Activated T-cell treated with anti-CD3 and anti-CD28 coated beads, Interleukin-2, amount 50 U/mL, for 4 hours (primary cell): ENCODE measurements around the gene PDIA5. TPM values are rescaled to one million over a fixed set of nuclear protein-coding genes. Genes with fewer than 3 reads are reported as not detected.

ENCODE experiments used
- ATAC-seq, 2 donors: fragments of 200-7000 bp; cut with Tn5 transposase; one replicate each; pipeline ENCODE4 v1.10.0; 2021
- DNase-seq: peaks from one replicate; pipeline ENCODE4 v3.0.0-alpha.2; 2020
- H3K27me3 Mint-ChIP-seq: one replicate; pipeline ENCODE4 v1.8.0; 2021; ENCODE audit warnings: low read depth, mixed read lengths
- H3K36me3 Mint-ChIP-seq: one replicate; pipeline ENCODE4 v1.8.0; 2022; ENCODE audit warnings: mixed read lengths; ENCODE audit not compliant: insufficient read depth
- H3K4me1 Mint-ChIP-seq: one replicate; pipeline ENCODE4 v1.8.0; 2021; ENCODE audit warnings: low read depth, mixed read lengths
- H3K4me3 Mint-ChIP-seq: one replicate; pipeline ENCODE4 v1.8.0; 2021; ENCODE audit warnings: mild to moderate bottlenecking, moderate library complexity, mixed read lengths
- H3K9me3 Mint-ChIP-seq: one replicate; pipeline ENCODE4 v1.8.0; 2021; ENCODE audit warnings: mixed read lengths
- total RNA-seq, 3 donors: library from RNA; stranded (reverse); gene quantifications; one replicate each; pipeline ENCODE4 v1.2.1, GENCODE V29; 2021

PDIA5 gene
- 10 to 100 TPM; 29.6 to 35.3 (median 33.1) TPM for total RNA-seq

- Mint-ChIP-seq H3K36me3 (no peaks in the 10 kb centered on the region), H3K4me1 (peaks cover 31% of the 10 kb centered on the region), H3K27me3 (no peaks in the 10 kb centered on the region), H3K4me3 (peak within 1 kb of the TSS; percentile 90), H3K9me3 (no peaks in the 10 kb centered on the region)
- DNase-seq (peak; percentile 63), ATAC-seq (peak; percentile 87 to 89)
These were observed at the start of gene PDIA5 for GRCh38 chr3:123066896-123067688. Gene PDIA5, plus strand, starts transcription at chr3:123067025. Its CDS starts 140 bp downstream, at chr3:123067165.

GRCh38 chr3:123018683-123019082 is 48.1 kb upstream of the PDIA5 start:
- H3K4me3 Mint-ChIP-seq = no peak overlapping the region
- ATAC-seq = no peak
- no peaks in the 10 kb centered on the region for H3K36me3 Mint-ChIP-seq
- no peak for DNase-seq
- no peaks in the 10 kb centered on the region for H3K9me3 Mint-ChIP-seq
- H3K27me3 Mint-ChIP-seq = peaks cover 28% of the 10 kb centered on the region
- no peaks in the 10 kb centered on the region for H3K4me1 Mint-ChIP-seq

- no peaks in the 10 kb centered on the region for H3K4me1 Mint-ChIP-seq
- ATAC-seq (no peak), DNase-seq (no peak)
- no peaks in the 10 kb centered on the region for H3K9me3 Mint-ChIP-seq
- peaks cover 32% of the 10 kb centered on the region for H3K27me3 Mint-ChIP-seq
- H3K36me3 Mint-ChIP-seq = no peaks in the 10 kb centered on the region
- H3K4me3 Mint-ChIP-seq = no peak overlapping the region
These were observed 47.7 kb upstream of the PDIA5 start for GRCh38 chr3:123019161-123019560.

GRCh38 chr3:123019591-123019990 is 47.2 kb upstream of the PDIA5 start:
- ATAC-seq (no peak), DNase-seq (no peak)
- peaks cover 32% of the 10 kb centered on the region for H3K27me3 Mint-ChIP-seq
- no peak overlapping the region for H3K4me3 Mint-ChIP-seq
- H3K4me1 Mint-ChIP-seq = no peaks in the 10 kb centered on the region
- no peaks in the 10 kb centered on the region for H3K9me3 Mint-ChIP-seq
- no peaks in the 10 kb centered on the region for H3K36me3 Mint-ChIP-seq

- Mint-ChIP-seq H3K4me1 (no peaks in the 10 kb centered on the region), H3K4me3 (no peak overlapping the region), H3K36me3 (no peaks in the 10 kb centered on the region), H3K9me3 (no peaks in the 10 kb centered on the region), H3K27me3 (peaks cover 40% of the 10 kb centered on the region)
- no peak for DNase-seq
- ATAC-seq = no peak
These were observed 46.1 kb upstream of the PDIA5 start for GRCh38 chr3:123020709-123021108.

- Mint-ChIP-seq H3K9me3 (no peaks in the 10 kb centered on the region), H3K36me3 (no peaks in the 10 kb centered on the region), H3K4me1 (peaks cover 4% of the 10 kb centered on the region), H3K27me3 (peaks cover 45% of the 10 kb centered on the region), H3K4me3 (no peak overlapping the region)
- ATAC-seq (no peak), DNase-seq (no peak)
These were observed 45.4 kb upstream of the PDIA5 start for GRCh38 chr3:123021388-123021787.

GRCh38 chr3:123021996-123022510 is 44.8 kb upstream of the PDIA5 start:
- Mint-ChIP-seq H3K4me3 (no peak overlapping the region), H3K9me3 (no peaks in the 10 kb centered on the region), H3K27me3 (peaks cover 50% of the 10 kb centered on the region), H3K4me1 (peaks cover 10% of the 10 kb centered on the region), H3K36me3 (no peaks in the 10 kb centered on the region)
- ATAC-seq (no peak), DNase-seq (no peak)

GRCh38 chr3:123024056-123024455 is 42.8 kb upstream of the PDIA5 start:
- no peaks in the 10 kb centered on the region for H3K9me3 Mint-ChIP-seq
- H3K27me3 Mint-ChIP-seq = peaks cover 58% of the 10 kb centered on the region
- DNase-seq (no peak), ATAC-seq (no peak)
- H3K4me1 Mint-ChIP-seq = peaks cover 18% of the 10 kb centered on the region
- no peaks in the 10 kb centered on the region for H3K36me3 Mint-ChIP-seq
- H3K4me3 Mint-ChIP-seq = no peak overlapping the region

- H3K27me3 Mint-ChIP-seq = peaks cover 65% of the 10 kb centered on the region
- ATAC-seq (no peak), DNase-seq (no peak)
- peak overlapping the region; percentile 62 for H3K4me3 Mint-ChIP-seq
- no peaks in the 10 kb centered on the region for H3K9me3 Mint-ChIP-seq
- H3K36me3 Mint-ChIP-seq = no peaks in the 10 kb centered on the region
- H3K4me1 Mint-ChIP-seq = peaks cover 18% of the 10 kb centered on the region
These were observed 40.9 kb upstream of the PDIA5 start for GRCh38 chr3:123025642-123026521.

GRCh38 chr3:123026565-123027291 is 40.1 kb upstream of the PDIA5 start:
- peaks cover 18% of the 10 kb centered on the region for H3K4me1 Mint-ChIP-seq
- no peaks in the 10 kb centered on the region for H3K36me3 Mint-ChIP-seq
- ATAC-seq = peak; percentile 33 to 42
- H3K9me3 Mint-ChIP-seq = no peaks in the 10 kb centered on the region
- peak overlapping the region; percentile 62 for H3K4me3 Mint-ChIP-seq
- peaks cover 61% of the 10 kb centered on the region for H3K27me3 Mint-ChIP-seq
- DNase-seq = no peak

- Mint-ChIP-seq H3K27me3 (peaks cover 57% of the 10 kb centered on the region), H3K36me3 (no peaks in the 10 kb centered on the region), H3K4me1 (peaks cover 18% of the 10 kb centered on the region), H3K4me3 (peak within 1 kb of the TSS; percentile 83), H3K9me3 (no peaks in the 10 kb centered on the region)
- peak; percentile 53 to 67 for ATAC-seq
- DNase-seq = no peak
These were observed 39.3 kb upstream of the PDIA5 start, which contains the start of gene SEMA5B for GRCh38 chr3:123027292-123028232. Gene SEMA5B, minus strand, starts transcription at chr3:123027763. Its CDS starts 66,500 bp downstream, at chr3:122961263.

- peak overlapping the region; percentile 83 for H3K4me3 Mint-ChIP-seq
- ATAC-seq = peak; percentile 32 to 41
- H3K36me3 Mint-ChIP-seq = no peaks in the 10 kb centered on the region
- H3K9me3 Mint-ChIP-seq = no peaks in the 10 kb centered on the region
- H3K27me3 Mint-ChIP-seq = peaks cover 58% of the 10 kb centered on the region
- peaks cover 18% of the 10 kb centered on the region for H3K4me1 Mint-ChIP-seq
- no peak for DNase-seq
These were observed 38.5 kb upstream of the PDIA5 start for GRCh38 chr3:123028233-123028828.

GRCh38 chr3:123031051-123031450 is 35.8 kb upstream of the PDIA5 start:
- Mint-ChIP-seq H3K4me3 (no peak overlapping the region), H3K36me3 (no peaks in the 10 kb centered on the region), H3K9me3 (no peaks in the 10 kb centered on the region), H3K4me1 (peaks cover 15% of the 10 kb centered on the region), H3K27me3 (peaks cover 51% of the 10 kb centered on the region)
- DNase-seq = no peak
- no peak for ATAC-seq
